NCI-H2029 (cell line): ENCODE results near the gene CYSLTR2.

Experiments
- DNase-seq: peaks from one replicate; lab custom pipeline; 2025; lab: John Stamatoyannopoulos, UW

CYSLTR2 gene

DNA sequence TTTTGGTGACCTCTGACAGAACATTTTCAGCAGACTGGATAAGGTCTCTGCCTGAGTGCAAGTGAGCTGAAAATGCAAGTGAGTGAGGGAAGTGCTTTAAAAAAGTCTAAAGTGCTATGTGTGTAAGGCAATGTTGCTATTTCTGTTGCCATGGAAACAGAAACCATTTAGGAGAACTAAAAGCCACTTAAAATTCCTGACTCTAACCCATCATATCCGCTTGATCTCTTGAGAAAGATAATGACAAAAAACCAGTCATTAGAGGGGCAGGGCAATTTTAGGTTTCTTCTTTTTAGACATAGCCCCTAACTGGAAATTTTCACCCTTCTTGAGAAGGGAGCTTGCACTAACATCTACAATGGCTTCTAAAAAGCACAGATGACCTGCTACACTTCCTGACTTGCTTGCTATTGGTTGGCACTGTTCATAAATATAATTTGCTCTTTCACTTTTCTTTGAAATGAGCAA, at the start of gene CYSLTR2:
TSS of gene CYSLTR2 (plus strand) at position 458 of the 468 bp plus-strand sequence. CDS start 52,889 bp downstream, outside the sequence.
- DNase-seq: no peak

DNA sequence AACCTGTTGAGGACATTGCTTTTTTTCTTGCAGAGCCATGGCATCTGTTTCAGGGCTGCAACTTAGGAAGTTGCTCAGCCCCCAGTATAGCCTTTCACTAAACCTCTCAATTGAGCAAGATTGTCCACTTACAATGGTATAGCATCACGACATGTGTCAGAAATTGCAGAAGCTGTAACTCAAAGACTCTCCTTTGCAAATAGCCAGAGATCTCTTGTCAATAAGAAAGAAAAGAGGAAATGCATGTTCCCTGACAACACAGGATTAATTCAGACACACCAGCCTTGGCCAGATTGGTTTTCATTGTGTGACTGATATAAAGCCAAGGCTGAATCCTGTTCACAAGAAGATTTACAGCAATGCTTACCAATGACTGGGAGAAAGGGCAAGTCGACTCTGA, 38.7 kb upstream of the CYSLTR2 start:
- no peak for DNase-seq

DNA sequence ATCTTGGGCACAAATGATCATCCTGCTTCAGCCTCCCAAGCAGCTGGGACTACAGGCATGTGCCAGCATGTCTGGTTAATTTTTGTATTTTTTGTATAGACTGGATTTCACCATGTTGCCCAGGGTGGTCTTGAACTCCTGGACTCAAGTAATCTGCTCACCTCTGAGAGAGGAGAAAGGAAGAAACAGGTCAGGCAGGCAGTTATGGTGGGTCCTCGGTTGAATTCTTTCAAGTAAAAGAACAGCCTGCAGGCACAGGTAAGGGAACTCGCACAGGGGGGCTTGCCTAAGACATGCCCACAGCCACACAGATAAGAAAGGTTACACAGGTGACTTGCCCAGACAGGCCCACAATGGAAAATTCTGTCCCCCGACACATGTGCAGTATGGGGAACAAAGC, 34.8 kb upstream of the CYSLTR2 start:
- no peak for DNase-seq

DNA sequence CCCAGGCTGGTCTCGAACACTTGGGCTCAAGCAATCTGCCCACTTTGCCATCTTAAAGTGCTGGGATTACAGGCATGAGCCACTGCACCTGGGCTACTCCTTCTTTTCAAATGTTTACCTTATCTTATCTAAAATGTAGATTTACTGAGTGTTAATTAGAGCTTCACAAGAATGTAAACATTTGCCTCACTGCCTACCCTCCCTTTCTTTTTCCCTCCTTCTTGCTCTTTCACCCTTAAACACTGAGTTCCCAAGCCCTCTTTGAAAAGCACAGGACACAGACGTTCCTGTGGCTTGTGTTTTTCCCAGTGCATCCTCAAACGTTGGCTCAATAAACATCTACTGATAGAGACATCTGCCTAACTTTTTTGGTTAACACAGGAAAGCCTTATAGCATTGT, 32.7 kb upstream of the CYSLTR2 start:
- no peak for DNase-seq

- DNase-seq: no peak
Measured at GRCh38 chr13:48624016-48624415, 29.7 kb upstream of the CYSLTR2 start.

DNA sequence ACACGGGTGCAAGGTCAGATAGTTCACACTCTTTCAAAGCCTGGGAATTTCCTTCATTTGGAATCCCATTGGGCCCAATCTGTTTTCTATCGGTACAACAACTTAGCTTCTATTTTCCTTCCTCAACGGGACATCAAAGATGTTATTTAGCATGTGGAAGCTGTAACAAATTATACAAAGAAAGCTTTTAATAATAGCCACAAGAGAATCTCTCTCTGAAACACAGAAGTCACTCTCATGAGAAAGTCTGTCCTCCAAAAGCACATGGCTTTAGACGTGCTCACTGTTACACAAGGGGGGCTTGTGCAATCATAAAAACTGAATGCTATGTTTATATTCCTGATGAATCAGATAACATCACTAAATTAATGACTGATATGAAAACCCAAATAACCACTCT, 28.9 kb upstream of the CYSLTR2 start:
- DNase-seq: no peak

- DNase-seq: no peak
Measured at GRCh38 chr13:48625413-48626076, 28.2 kb upstream of the CYSLTR2 start.

- DNase-seq: no peak
Measured at GRCh38 chr13:48626077-48626449, 27.7 kb upstream of the CYSLTR2 start.

GRCh38 chr13:48626726-48627451, 26.8 kb upstream of the CYSLTR2 start:
- DNase-seq: no peak

DNA sequence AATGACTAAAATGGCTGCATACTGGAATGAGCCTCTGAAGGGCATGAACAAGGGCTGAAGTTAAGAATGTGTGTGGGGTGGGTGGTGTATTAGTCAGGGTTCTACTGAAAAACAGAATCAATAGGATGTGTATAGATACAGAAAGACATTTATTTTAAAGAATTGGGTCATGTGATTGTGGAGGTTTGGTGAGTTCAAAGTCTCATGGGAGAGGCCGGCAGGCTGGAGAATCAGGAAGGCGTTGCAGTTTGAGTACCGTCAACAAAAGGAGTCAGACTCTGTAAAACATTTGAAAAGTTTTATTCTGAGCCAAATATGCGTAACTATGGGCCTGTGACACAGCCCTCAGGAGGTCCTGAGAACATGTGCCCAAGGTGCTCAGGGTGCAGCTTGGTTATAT, 24.5 kb upstream of the CYSLTR2 start:
- no peak for DNase-seq

- no peak for DNase-seq
Measured at GRCh38 chr13:48630291-48630690, 23.4 kb upstream of the CYSLTR2 start.

GRCh38 chr13:48630773-48631172, 23.0 kb upstream of the CYSLTR2 start:
- DNase-seq: no peak

DNA sequence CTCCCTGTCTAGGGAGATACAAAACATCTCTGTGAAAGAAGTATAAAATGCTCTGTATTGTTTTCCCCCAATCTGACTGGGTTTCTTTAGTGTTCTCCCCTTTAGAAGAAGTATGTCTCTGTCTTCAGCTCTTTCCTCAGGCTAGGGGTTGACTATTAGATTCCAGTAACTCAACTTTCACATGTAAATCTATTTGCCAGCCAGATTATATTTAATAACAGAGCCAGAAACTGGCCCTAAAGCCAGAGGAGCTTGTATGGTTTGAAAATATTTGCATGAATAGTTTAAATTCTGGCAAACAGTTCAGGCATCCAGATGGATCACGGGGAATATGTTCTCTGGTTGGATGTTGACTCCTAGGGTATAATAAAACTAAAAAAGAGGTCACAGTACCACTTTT, 22.3 kb upstream of the CYSLTR2 start:
- DNase-seq: no peak

DNA sequence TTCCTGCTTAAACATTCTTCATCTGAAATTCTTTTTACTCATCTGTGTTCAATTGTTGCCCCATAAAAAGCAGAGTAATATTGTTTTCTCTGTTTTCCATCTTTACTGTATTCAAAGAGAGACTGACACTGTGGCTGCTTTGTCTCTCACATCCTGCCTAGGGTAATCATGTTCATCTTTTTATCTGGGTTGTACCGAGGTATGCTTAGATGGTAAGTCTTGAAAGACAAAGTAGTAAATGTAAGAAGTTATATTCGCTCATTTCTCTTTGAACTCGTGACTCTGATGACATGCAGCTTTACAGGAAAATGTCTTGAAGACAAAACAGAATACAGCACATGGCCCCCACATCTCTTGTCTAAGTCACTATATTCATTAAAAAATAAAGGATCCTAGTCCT, 20.0 kb upstream of the CYSLTR2 start:
- DNase-seq: no peak

- DNase-seq: no peak
Measured at GRCh38 chr13:48634636-48635035, 19.1 kb upstream of the CYSLTR2 start.

DNA sequence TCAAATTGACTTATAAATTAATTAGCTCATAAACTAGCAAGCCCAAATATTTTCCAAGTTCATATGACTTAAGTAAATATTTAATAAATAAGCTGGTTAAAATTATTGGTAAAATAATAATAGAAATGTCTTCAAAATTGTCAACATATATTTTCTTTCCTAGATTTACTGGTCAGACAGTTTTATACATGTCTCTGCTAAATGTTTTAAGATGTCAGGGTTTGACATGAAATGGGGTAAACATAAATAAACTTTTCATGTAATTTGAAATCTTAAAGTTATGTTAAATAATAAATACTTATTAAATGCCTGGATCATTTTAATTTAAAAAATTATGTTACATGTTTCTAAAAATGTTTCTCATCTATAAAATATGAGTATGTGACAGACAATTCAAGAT, 18.3 kb upstream of the CYSLTR2 start:
- DNase-seq: no peak

GRCh38 chr13:48636550-48636949, 17.2 kb upstream of the CYSLTR2 start:
- no peak for DNase-seq

DNA sequence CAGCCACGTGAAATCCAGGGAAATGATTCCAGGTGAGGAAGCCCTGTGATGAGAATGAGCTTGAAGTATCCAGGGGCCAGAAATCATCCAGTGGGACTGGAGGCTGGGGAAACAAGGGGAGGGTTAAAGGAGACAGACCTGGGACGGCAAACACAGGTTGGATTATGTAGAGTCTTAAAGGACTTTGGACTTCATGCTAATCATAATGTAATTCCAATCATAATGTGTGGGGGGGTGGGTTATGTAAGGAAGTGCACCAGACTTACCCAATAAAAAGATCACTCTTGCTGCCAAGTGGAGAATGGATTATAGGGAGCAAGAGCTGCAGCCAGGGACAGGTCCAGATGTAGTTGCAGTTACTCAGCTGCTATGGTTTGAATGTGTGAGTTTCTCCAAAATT, 16.1 kb upstream of the CYSLTR2 start:
- no peak for DNase-seq

DNA sequence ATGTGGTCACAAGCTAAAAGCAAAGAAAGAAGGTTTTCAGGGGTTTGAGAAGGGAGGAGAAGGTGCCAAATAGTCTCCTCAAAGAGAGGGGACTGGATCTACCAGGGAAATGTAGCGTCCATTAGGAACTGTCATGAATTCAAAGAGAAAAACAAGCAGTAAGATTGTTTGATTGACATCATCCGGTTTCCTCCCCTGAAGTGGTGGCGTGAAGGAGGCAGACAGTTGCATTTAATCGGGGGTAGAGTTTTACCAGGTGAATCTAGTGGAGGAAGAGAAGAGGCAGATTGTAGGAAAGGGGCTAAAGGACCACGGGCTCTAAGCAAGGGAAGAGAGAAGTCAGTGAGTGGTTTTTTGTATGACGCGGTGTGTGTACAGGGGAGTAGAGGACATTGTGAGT, 13.0 kb upstream of the CYSLTR2 start:
- no peak for DNase-seq

- DNase-seq: no peak
Measured at GRCh38 chr13:48641404-48641803, 12.3 kb upstream of the CYSLTR2 start.

- DNase-seq: no peak
Measured at GRCh38 chr13:48642061-48642460, 11.7 kb upstream of the CYSLTR2 start.

DNA sequence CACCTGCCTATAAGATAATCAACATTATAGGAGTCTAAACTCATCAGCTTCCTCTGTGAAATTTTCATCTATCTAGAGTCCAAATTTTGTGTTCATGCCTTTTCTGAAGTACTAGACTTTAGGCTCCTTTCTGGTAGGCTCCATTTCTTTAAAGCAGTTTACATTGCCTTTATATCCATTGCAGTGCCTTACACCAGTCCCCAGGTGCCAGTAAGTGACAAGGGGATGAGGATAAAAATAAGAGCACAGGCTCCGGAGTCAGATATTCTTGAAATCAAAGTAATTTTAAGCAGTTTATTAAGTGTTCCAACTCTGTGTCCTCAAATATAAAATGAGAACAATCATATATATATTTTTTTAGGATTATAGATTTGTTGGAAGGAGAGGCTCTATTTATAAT, 10.6 kb upstream of the CYSLTR2 start:
- no peak for DNase-seq

GRCh38 chr13:48644141-48644540, 9.6 kb upstream of the CYSLTR2 start:
- no peak for DNase-seq

- no peak for DNase-seq
Measured at GRCh38 chr13:48644951-48645350, 8.8 kb upstream of the CYSLTR2 start.
